Gastroesophageal sphincter (tissue), 4 donors: ENCODE results near the gene TFAP2E. TPM values are rescaled to one million over a fixed set of nuclear protein-coding genes. Genes with fewer than 3 reads are reported as not detected.

ENCODE experiments used
- ATAC-seq: fragments of 150-250 bp; one replicate; pipeline ENCODE4 v1.9.1; 2016; ENCODE audit warnings: mild to moderate bottlenecking, moderate library complexity
- H3K27ac ChIP-seq, 4 donors: fragments of 200-600 bp; sonication (generic) in 3 of 4; 1 replicate in 3 of 4; 2 replicates in 1 of 4; pipeline ENCODE4 v1.5.1; 2016 to 2019
- H3K27me3 ChIP-seq: fragments of 200-600 bp; sonication (generic); one replicate; pipeline ENCODE4 v1.5.1; 2019
- H3K36me3 ChIP-seq, 2 donors: fragments of 200-600 bp; sonication (generic); one replicate each; pipeline ENCODE4 v1.5.1; 2019; ENCODE audit warnings: control low read depth in 1 of 2
- H3K4me1 ChIP-seq, 3 donors: fragments of 200-600 bp; sonication (generic); 1 replicate in 2 of 3; 2 replicates in 1 of 3; pipeline ENCODE4 v1.5.1; 2016 to 2019; ENCODE audit warnings: control low read depth in 2 of 3
- H3K4me3 ChIP-seq, 2 donors: fragments of 200-600 bp; sonication (generic); one replicate each; pipeline ENCODE4 v1.5.1; 2019; ENCODE audit warnings: mild to moderate bottlenecking in 1 of 2, moderate library complexity in 1 of 2
- H3K9me3 ChIP-seq, 3 donors: fragments of 200-600 bp; sonication (generic); one replicate each; pipeline ENCODE4 v1.5.1; 2017 to 2019; ENCODE audit warnings: control low read depth in 2 of 3
- EP300 ChIP-seq: sonication (generic); formaldehyde crosslinking; IDR thresholded peaks from one replicate; pipeline ENCODE4 v1.6.1; 2017; ENCODE audit warnings: antibody characterized with exemption, mild to moderate bottlenecking
- POLR2A ChIP-seq, 2 donors: fragments of 450-650 bp; IDR thresholded peaks; one replicate each; pipeline ENCODE4 v1.6.1; 2017; ENCODE audit warnings: antibody characterized with exemption in 2 of 2, mild to moderate bottlenecking in 2 of 2, moderate library complexity in 1 of 2
- POLR2AphosphoS5 ChIP-seq: sonication (generic); formaldehyde crosslinking; IDR thresholded peaks from one replicate; pipeline ENCODE4 v1.6.1; 2017; ENCODE audit warnings: antibody characterized with exemption
- WGBS, 2 donors: methylation state at CpG; one replicate each; pipeline ENCODE4 v1.1.5; 2018; ENCODE audit warnings: low coverage in 1 of 2; 5-methylcytosine and 5-hydroxymethylcytosine counted together
- total RNA-seq, 4 donors: library from RNA; depleted of rRNA; stranded (reverse); fragments of >200 nt; gene quantifications; one replicate each; pipeline ENCODE4 v1.1.0, GENCODE V29; 2016
- TF ChIP-seq, protein P1 (sequence below), 4 experiments: fragments of 200-600 bp in 2 of 4; fragments of 450-650 bp in 2 of 4; sonication (generic) in 1 of 4; IDR thresholded peaks; one replicate each; pipeline ENCODE4 v1.5.1; 2017 to 2019; ENCODE audit warnings: antibody characterized with exemption in 4 of 4, mild to moderate bottlenecking in 2 of 4, moderate library complexity in 2 of 4

Gene TFAP2E
- total RNA-seq, 4 donors from 2014 or later = 0.27 TPM; not detected in 3

DNA sequence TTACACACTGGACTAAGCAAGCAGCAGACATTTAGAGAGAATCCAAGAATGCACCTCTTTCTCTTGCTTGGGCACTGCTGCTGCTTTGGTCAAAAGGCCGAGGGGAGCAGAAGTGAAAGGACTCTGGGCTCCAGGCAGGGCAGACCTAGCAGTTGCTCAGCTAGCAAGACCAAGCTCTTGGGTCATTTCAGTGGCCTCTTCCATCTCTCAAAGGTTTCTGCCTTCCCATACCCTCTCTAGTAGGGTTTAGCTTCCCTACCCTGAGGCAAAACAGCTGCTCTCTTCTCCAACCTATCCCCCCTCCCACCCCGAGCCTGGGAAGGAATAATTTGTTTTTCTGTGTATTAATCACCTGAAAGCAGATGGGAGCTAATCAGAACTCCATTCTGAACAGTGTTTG is 25.8 kb downstream of the TFAP2E start:
- no peak overlapping the region for H3K4me3 ChIP-seq
- WGBS, 2 donors = 67% methylated on average over 2 of the region's 2 CpGs; no CpG with 5 or more reads in 1 of the 2 donors
- H3K9me3 ChIP-seq = no peaks in the 10 kb centered on the region
- no peaks in the 10 kb centered on the region for H3K4me1 ChIP-seq
- no peak for ATAC-seq
- no peak for TF ChIP-seq POLR2AphosphoS5
- TF ChIP-seq, protein P1, sequence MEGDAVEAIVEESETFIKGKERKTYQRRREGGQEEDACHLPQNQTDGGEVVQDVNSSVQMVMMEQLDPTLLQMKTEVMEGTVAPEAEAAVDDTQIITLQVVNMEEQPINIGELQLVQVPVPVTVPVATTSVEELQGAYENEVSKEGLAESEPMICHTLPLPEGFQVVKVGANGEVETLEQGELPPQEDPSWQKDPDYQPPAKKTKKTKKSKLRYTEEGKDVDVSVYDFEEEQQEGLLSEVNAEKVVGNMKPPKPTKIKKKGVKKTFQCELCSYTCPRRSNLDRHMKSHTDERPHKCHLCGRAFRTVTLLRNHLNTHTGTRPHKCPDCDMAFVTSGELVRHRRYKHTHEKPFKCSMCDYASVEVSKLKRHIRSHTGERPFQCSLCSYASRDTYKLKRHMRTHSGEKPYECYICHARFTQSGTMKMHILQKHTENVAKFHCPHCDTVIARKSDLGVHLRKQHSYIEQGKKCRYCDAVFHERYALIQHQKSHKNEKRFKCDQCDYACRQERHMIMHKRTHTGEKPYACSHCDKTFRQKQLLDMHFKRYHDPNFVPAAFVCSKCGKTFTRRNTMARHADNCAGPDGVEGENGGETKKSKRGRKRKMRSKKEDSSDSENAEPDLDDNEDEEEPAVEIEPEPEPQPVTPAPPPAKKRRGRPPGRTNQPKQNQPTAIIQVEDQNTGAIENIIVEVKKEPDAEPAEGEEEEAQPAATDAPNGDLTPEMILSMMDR (IDR thresholded peaks at IDR 0.05) = no peak
- TF ChIP-seq POLR2A (IDR thresholded peaks at IDR 0.05) = no peak
- no peak for TF ChIP-seq EP300
- H3K27me3 ChIP-seq = no peaks in the 10 kb centered on the region
- H3K27ac ChIP-seq = no peak overlapping the region
- peaks cover 0 to 68% of the 10 kb centered on the region in 2 donors for H3K36me3 ChIP-seq

DNA sequence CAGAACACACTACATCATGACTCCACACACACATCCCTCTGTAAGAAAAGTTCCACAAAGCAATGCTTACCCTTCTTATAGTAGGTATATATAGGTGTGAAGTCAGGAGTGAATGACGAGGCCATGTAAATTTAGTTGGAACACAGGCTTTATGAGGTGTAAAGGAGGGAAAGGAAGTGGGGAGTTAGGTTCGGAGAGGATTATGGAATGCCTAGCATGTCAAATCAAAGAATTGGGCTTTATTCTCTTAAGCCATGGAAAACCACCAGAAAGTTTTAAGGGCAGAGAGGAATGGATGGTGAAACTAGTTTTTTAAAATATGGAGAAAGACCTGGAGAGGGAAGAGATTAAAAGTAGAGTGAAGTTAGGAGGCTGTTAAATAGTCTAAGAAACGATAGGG is 26.3 kb downstream of the TFAP2E start:
- no peak for TF ChIP-seq POLR2A (IDR thresholded peaks at IDR 0.05)
- TF ChIP-seq, protein P1 (IDR thresholded peaks at IDR 0.05) = no peak
- no peak for TF ChIP-seq EP300
- TF ChIP-seq POLR2AphosphoS5 = no peak
- no peak overlapping the region for H3K27ac ChIP-seq
- WGBS, 2 donors = 67 to 80% methylated on average over 3 of the region's 3 CpGs
- ATAC-seq = no peak
- H3K36me3 ChIP-seq = peaks cover 0 to 74% of the 10 kb centered on the region in 2 donors
- H3K27me3 ChIP-seq = no peaks in the 10 kb centered on the region
- no peaks in the 10 kb centered on the region for H3K9me3 ChIP-seq
- no peak overlapping the region for H3K4me3 ChIP-seq
- no peaks in the 10 kb centered on the region for H3K4me1 ChIP-seq

- no peak overlapping the region for H3K27ac ChIP-seq
Observed at GRCh38 chr1:35600593-35600992, 27.5 kb downstream of the TFAP2E start.

DNA sequence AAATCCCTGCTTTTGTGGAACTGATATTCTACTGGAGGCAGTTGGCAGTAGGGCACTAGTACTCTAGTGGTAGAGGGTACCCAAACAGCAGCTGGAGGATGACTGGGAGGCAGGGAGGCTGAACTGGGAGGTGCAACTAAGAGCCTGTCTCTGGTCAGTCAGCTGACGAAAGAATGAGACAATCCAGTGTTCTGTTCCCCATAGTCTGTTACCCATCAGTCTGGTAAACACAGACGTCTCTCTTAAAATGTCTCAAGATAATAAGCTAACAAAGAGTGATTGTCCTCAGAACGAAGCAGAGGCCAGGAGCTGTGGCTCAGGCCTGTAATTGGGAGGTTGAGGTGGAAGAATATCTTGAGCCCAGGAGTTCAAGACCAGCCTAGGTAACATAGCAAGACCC is 30.4 kb downstream of the TFAP2E start:
- TF ChIP-seq POLR2AphosphoS5 (no peak), POLR2A (IDR thresholded peaks at IDR 0.05) (no peak), EP300 (no peak)
- TF ChIP-seq, protein P1 (IDR thresholded peaks at IDR 0.05) = no peak
- H3K27ac ChIP-seq = no peak overlapping the region
- no peaks in the 10 kb centered on the region for H3K27me3 ChIP-seq
- H3K36me3 ChIP-seq = peaks cover 0 to 98% of the 10 kb centered on the region in 2 donors
- no peaks in the 10 kb centered on the region for H3K9me3 ChIP-seq
- WGBS, 2 donors = 44 to 64% methylated on average over 2 to 3 of the region's 3 CpGs
- H3K4me3 ChIP-seq = no peak overlapping the region
- H3K4me1 ChIP-seq = no peaks in the 10 kb centered on the region
- no peak for ATAC-seq

More at GRCh38 chr1:35600593-35600992, 27.5 kb downstream of the TFAP2E start:
- 88 to 100% methylated on average over 3 of the region's 3 CpGs for WGBS, 2 donors
- Histone ChIP-seq H3K27me3 (no peaks in the 10 kb centered on the region), H3K36me3 (peaks cover 0 to 83% of the 10 kb centered on the region in 2 donors), H3K4me1 (no peaks in the 10 kb centered on the region), H3K9me3 (no peaks in the 10 kb centered on the region), H3K4me3 (no peak overlapping the region)
- no peak for ATAC-seq
- no peak for TF ChIP-seq EP300
- TF ChIP-seq, protein P1 (IDR thresholded peaks at IDR 0.05) = no peak
- TF ChIP-seq POLR2AphosphoS5 = no peak
- no peak for TF ChIP-seq POLR2A (IDR thresholded peaks at IDR 0.05)

GRCh38 chr1:35603941-35604340 is 30.8 kb downstream of the TFAP2E start:
- ATAC-seq = no peak
- TF ChIP-seq POLR2A (IDR thresholded peaks at IDR 0.05) (no peak), POLR2AphosphoS5 (no peak), EP300 (no peak)
- TF ChIP-seq, protein P1 (IDR thresholded peaks at IDR 0.05) = no peak
- no peaks in the 10 kb centered on the region for H3K4me1 ChIP-seq
- H3K9me3 ChIP-seq = no peaks in the 10 kb centered on the region
- no peaks in the 10 kb centered on the region for H3K27me3 ChIP-seq
- peaks cover 0 to 98% of the 10 kb centered on the region in 2 donors for H3K36me3 ChIP-seq
- 82 to 83% methylated on average over 4 of the region's 4 CpGs for WGBS, 2 donors
- H3K27ac ChIP-seq = no peak overlapping the region
- H3K4me3 ChIP-seq = no peak overlapping the region
